Esophagus squamous epithelium (tissue), 5 donors: ENCODE measurements around the gene ZSWIM4. TPM values are rescaled to one million over a fixed set of nuclear protein-coding genes. Genes with fewer than 3 reads are reported as not detected.

ENCODE experiments used
- DNase-seq: peaks from one replicate; lab custom pipeline; 2025; lab: John Stamatoyannopoulos, UW
- H3K27ac ChIP-seq, 4 donors: fragments of 200-600 bp; sonication (generic); one replicate each; pipeline ENCODE4 v1.5.1; 2016 to 2019; ENCODE audit warnings: mild to moderate bottlenecking in 1 of 4
- H3K27me3 ChIP-seq, 4 donors: fragments of 200-600 bp; sonication (generic); 1 replicate in 3 of 4; 2 replicates in 1 of 4; pipeline versions ENCODE4 v1.5.1 to v1.6.0; 2017 to 2021; ENCODE audit warnings: antibody characterized with exemption in 1 of 4
- H3K36me3 ChIP-seq, 3 donors: fragments of 200-600 bp; sonication (generic); one replicate each; pipeline ENCODE4 v1.5.1; 2016 to 2019
- H3K4me1 ChIP-seq, 3 donors: fragments of 200-600 bp; sonication (generic); one replicate each; pipeline ENCODE4 v1.5.1; 2017 to 2019
- H3K4me3 ChIP-seq, 4 donors: fragments of 200-600 bp; sonication (generic); 1 replicate in 3 of 4; 2 replicates in 1 of 4; pipeline ENCODE4 v1.5.1; 2016 to 2019; ENCODE audit warnings: mild to moderate bottlenecking in 2 of 4, moderate library complexity in 1 of 4
- H3K9me3 ChIP-seq, 3 donors: fragments of 200-600 bp; sonication (generic); one replicate each; pipeline ENCODE4 v1.5.1; 2016 to 2019
- POLR2A ChIP-seq, 4 donors: fragments of 450-650 bp; IDR thresholded peaks; one replicate each; pipeline ENCODE4 v1.6.1; 2017; ENCODE audit warnings: antibody characterized with exemption in 4 of 4, mild to moderate bottlenecking in 4 of 4, moderate library complexity in 3 of 4
- WGBS, 2 donors: methylation state at CpG; one replicate each; pipeline ENCODE4 v1.1.5; 2018; 5-methylcytosine and 5-hydroxymethylcytosine counted together
- intact Hi-C: fragments of 100-400 bp; cut with DNase I; formaldehyde crosslinking; loops from one replicate; pipeline ENCODE4 v1.15.0; 2022
- small RNA-seq, 4 donors: library from RNA; depleted of rRNA; stranded (forward); fragments of <200 nt; gene quantifications; one replicate each; pipeline ENCODE3, GENCODE V24; 2016
- total RNA-seq, 4 donors: library from RNA; depleted of rRNA; stranded (reverse); fragments of >200 nt; gene quantifications; one replicate each; pipeline ENCODE4 v1.1.0, GENCODE V29; 2016
- TF ChIP-seq, protein P1 (sequence below), 6 experiments: fragments of 450-650 bp in 4 of 6; fragments of 200-600 bp in 2 of 6; sonication (generic) in 2 of 6; IDR thresholded peaks; one replicate each; pipeline ENCODE4 v1.5.1; 2016 to 2019; ENCODE audit warnings: antibody characterized with exemption in 6 of 6, mild to moderate bottlenecking in 4 of 6, moderate library complexity in 4 of 6
- donor health status: DM: yes; HTN: yes; CAD: no.

ZSWIM4 gene
- total RNA-seq, 4 donors from 2014 or later: 7.2 to 41.4 (median 16.9) TPM

DNA sequence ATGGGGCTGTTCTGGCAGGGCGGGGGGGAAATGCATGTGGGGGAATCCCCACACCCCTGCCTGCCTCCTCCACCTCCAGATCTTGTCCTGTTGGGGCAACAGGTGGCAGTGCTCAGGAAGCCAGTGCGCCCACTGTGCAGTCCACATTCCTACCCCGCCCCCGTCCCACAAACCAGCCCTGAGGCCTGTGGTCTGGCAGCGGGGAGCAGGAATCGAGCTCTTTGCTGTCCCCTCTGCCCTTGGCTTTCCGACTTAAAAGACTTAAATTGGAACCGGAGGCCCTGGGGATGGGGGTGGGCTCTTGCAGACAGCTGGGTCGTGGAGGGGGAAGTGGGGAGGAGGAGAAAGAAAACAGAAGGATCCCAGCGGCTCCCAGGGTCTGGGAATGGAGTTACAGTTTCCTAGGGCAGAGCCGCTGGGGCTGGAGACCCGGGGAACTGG lies 86.0 kb downstream of the ZSWIM4 start:
- intact Hi-C loops: loop anchor here (10.0 kb wide), 1 partner anchor 194 kb away; the partner anchor contains the start of gene MISP3
- 31 to 72% methylated on average over 2 to 4 of the region's 12 CpGs for WGBS, 2 donors
- no peaks in the 10 kb centered on the region for H3K36me3 ChIP-seq
- peaks cover 29 to 69% (median 41%) of the 10 kb centered on the region in 3 donors for H3K4me1 ChIP-seq
- no peaks in the 10 kb centered on the region for H3K27me3 ChIP-seq
- H3K4me3 ChIP-seq: no peak overlapping the region
- no peak for TF ChIP-seq POLR2A (IDR thresholded peaks at IDR 0.05)
- TF ChIP-seq, protein P1, sequence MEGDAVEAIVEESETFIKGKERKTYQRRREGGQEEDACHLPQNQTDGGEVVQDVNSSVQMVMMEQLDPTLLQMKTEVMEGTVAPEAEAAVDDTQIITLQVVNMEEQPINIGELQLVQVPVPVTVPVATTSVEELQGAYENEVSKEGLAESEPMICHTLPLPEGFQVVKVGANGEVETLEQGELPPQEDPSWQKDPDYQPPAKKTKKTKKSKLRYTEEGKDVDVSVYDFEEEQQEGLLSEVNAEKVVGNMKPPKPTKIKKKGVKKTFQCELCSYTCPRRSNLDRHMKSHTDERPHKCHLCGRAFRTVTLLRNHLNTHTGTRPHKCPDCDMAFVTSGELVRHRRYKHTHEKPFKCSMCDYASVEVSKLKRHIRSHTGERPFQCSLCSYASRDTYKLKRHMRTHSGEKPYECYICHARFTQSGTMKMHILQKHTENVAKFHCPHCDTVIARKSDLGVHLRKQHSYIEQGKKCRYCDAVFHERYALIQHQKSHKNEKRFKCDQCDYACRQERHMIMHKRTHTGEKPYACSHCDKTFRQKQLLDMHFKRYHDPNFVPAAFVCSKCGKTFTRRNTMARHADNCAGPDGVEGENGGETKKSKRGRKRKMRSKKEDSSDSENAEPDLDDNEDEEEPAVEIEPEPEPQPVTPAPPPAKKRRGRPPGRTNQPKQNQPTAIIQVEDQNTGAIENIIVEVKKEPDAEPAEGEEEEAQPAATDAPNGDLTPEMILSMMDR (IDR thresholded peaks at IDR 0.05): no peak
- no peak for DNase-seq
- H3K9me3 ChIP-seq: no peaks in the 10 kb centered on the region
- H3K27ac ChIP-seq: peak overlapping the region; percentile 89 to 95 (median 90)

Small RNA genes within 50 kb of the gene (small RNA-seq; reads per million reads assigned to genes)
- gene MIR181C (61.3 to 109 (median 86.0) reads per million in 4 donors), gene MIR181D (19.9 to 59.0 (median 40.9) reads per million in 4 donors), gene RN7SL619P (0 reads per million in 4 donors)

Other genes starting within 250 kb of the ZSWIM4 start
- gene MRI1, start 30.9 kb upstream of the ZSWIM4 start, total RNA-seq: 10 to 100 TPM; 32.0 to 50.9 (median 37.2) TPM
- gene C19orf53, start 21.0 kb upstream of the ZSWIM4 start, total RNA-seq: 100 to 1,000 TPM; 114 to 129 (median 120) TPM
- gene NANOS3, start 81.7 kb downstream of the ZSWIM4 start, total RNA-seq: not detected
- 1 to 10 TPM; 1.8 to 6.3 (median 4.0) TPM for gene BRME1, start 110.7 kb downstream of the ZSWIM4 start, total RNA-seq
- 10 to 100 TPM; 28.0 to 56.9 (median 36.0) TPM for gene CC2D1A, start 110.8 kb downstream of the ZSWIM4 start, total RNA-seq
- gene PODNL1, start 143.0 kb downstream of the ZSWIM4 start, total RNA-seq: 1 to 10 TPM; 2.3 to 8.0 (median 3.3) TPM
- 10 to 100 TPM; 14.7 to 23.1 (median 19.5) TPM for gene DCAF15, start 157.1 kb downstream of the ZSWIM4 start, total RNA-seq
- gene RFX1, start 210.9 kb downstream of the ZSWIM4 start, total RNA-seq: 1 to 10 TPM; 1.8 to 7.5 (median 3.9) TPM
- not detected for gene RLN3, start 232.7 kb downstream of the ZSWIM4 start, total RNA-seq
- 1 to 10 TPM in 3 of 4 donors, under 1 TPM in 1; 0.83 to 4.9 (median 2.1) TPM for gene IL27RA, start 236.3 kb downstream of the ZSWIM4 start, total RNA-seq